Peyer's patch (tissue), 4 donors: ENCODE measurements around the gene PERCC1.

ENCODE experiments used
- CTCF ChIP-seq, 6 experiments: fragments of 450-650 bp in 4 of 6; fragments of 200-600 bp in 2 of 6; sonication (generic) in 1 of 6; IDR thresholded peaks; one replicate each; pipeline ENCODE4 v1.5.1; 2017 to 2019; ENCODE audit warnings: antibody characterized with exemption in 6 of 6, mild to moderate bottlenecking in 3 of 6, moderate library complexity in 1 of 6
- POLR2A ChIP-seq, 2 donors: fragments of 450-650 bp; IDR thresholded peaks; one replicate each; pipeline ENCODE4 v1.5.1; 2017; ENCODE audit warnings: antibody characterized with exemption in 2 of 2, mild to moderate bottlenecking in 2 of 2, moderate library complexity in 2 of 2

DNA sequence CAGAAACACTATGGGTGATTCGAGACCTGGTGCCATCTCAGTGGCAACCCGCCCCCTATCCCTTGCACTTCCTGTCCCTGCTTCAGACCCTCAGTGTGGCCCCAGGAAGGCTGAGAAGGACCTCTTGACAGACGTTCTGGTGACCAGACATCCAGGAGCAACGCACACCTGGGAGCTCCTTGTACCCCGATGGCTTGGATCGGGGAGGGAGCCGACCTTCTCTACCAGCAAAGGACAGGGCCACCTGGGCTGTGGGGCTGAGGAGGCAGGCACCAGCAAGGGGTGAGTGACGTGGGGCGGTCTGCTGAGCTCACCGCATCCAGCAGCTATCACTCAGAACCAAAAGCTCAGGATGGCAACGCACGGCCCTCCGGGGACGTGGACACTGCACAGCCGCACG is 43.5 kb upstream of the PERCC1 start:
- TF ChIP-seq CTCF (IDR thresholded peaks at IDR 0.05) = no peak
- TF ChIP-seq POLR2A (IDR thresholded peaks at IDR 0.05) = no peak
